Keratinocyte (primary cell): ENCODE results near the gene DTL.

Source experiments
- CTCF ChIP-seq, 3 experiments: IDR thresholded peaks in 1 of 3; conservative IDR thresholded peaks in 1 of 3; optimal IDR thresholded peaks in 1 of 3; 2 replicates in 2 of 3; 3 replicates in 1 of 3; pipeline versions ENCODE3 to v1.5.1; 2011; ENCODE audit warnings: low read length in 3 of 3, mild to moderate bottlenecking in 3 of 3, moderate library complexity in 2 of 3, control low read depth in 1 of 3, inconsistent platforms in 1 of 3; ENCODE audit not compliant: insufficient read depth in 2 of 3; ENCODE audit errors: extremely low read depth in 1 of 3
- EZH2 ChIP-seq: IDR thresholded peaks from one replicate; pipeline ENCODE4 v1.6.1; 2012; ENCODE audit warnings: inconsistent platforms, mild to moderate bottlenecking, low read length, moderate library complexity

GRCh38 chr1:212091438-212092121 lies 56.0 kb downstream of the DTL start:
- no peak for TF ChIP-seq CTCF (optimal IDR thresholded peaks at IDR 0.05 in 1 of 3, IDR thresholded peaks at IDR 0.05 in 1 of 3, conservative IDR thresholded peaks at IDR 0.05 in 1 of 3; ENCODE audit: extremely low read depth in 1 of 3, insufficient read depth in 2 of 3, low read length in 3 of 3)
- no peak for TF ChIP-seq EZH2
